NCI-H128 (cell line): Measurements from ENCODE around the gene SEC22C.

Experiments
- DNase-seq: peaks from one replicate; lab custom pipeline; 2025; ENCODE audit not compliant: unreplicated experiment; lab: John Stamatoyannopoulos, UW

SEC22C gene

GRCh38 chr3:42539871-42540714, 41.7 kb downstream of the SEC22C start:
- no peak for DNase-seq

- no peak for DNase-seq
Observed at GRCh38 chr3:42537350-42537749, 44.4 kb downstream of the SEC22C start.

DNA sequence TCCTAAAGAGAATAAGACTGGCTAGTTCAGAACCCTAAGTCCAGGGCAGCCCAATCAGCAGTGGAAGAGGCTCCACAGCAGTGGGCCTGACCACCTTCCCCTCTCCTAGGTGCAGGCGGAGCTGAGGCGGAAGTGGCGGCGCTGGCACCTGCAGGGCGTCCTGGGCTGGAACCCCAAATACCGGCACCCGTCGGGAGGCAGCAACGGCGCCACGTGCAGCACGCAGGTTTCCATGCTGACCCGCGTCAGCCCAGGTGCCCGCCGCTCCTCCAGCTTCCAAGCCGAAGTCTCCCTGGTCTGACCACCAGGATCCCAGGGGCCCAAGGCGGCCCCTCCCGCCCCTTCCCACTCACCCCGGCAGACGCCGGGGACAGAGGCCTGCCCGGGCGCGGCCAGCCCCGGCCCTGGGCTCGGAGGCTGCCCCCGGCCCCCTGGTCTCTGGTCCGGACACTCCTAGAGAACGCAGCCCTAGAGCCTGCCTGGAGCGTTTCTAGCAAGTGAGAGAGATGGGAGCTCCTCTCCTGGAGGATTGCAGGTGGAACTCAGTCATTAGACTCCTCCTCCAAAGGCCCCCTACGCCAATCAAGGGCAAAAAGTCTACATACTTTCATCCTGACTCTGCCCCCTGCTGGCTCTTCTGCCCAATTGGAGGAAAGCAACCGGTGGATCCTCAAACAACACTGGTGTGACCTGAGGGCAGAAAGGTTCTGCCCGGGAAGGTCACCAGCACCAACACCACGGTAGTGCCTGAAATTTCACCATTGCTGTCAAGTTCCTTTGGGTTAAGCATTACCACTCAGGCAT, 45.6 kb downstream of the SEC22C start:
- no peak for DNase-seq

GRCh38 chr3:42533161-42533897, 48.4 kb downstream of the SEC22C start:
- no peak for DNase-seq

DNA sequence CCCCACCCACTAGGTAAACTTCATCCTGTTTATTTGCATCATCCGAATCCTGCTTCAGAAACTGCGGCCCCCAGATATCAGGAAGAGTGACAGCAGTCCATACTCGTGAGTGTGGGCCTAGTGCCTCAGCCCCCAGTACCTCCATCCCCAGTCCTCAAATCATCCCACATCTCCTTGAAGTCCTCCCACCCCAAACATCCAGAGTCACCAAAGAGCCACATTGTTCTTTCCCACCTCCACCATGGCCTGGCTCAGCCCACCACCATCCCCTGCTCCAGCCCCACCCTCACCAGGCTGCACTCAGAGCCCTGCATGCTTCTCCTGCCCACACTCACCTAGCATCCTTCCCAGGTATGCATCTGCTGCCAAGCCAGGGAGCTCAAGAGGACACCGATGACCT, 49.5 kb downstream of the SEC22C start:
- DNase-seq = no peak

DNA sequence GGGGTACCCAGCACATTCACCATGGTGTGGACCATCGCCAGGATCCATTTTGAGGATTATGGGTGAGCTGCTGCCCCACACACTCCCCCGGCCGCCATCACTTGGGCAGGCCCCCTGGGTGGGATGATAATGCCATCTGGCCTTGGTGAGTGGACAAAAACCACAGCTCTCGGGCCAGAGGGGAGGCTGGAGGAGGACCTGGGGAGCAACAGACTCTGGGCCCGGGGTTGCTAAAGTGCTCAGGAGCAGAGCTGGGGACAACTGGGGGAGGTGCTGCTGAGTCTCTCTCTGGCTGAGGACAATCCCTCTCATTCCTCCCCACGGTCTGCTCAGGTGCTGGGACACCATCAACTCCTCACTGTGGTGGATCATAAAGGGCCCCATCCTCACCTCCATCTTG, 50.3 kb downstream of the SEC22C start:
- no peak for DNase-seq

GRCh38 chr3:42530073-42530472, 51.7 kb downstream of the SEC22C start:
- no peak for DNase-seq

DNA sequence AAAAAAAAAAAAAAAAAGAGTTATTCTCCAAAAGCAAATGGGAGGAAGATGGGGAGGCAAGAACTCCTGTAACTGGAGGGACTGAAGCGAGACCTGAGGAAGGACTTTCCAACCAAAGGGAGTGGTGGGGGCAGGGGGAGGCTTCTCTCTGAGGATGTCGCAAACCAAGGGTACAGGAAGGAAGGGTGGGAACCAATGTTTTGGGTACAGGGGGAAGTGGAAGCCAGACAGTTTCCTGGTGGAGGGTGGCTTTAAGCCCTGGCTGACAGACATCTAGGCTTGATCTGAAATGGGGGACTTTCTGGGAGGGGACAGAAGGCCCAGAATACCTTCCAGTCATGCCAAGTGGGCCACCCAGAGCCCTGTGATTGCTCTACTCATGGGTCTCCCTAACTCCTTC, 52.3 kb downstream of the SEC22C start:
- no peak for DNase-seq

- no peak for DNase-seq
Observed at GRCh38 chr3:42527368-42527917, 54.3 kb downstream of the SEC22C start.

- DNase-seq = no peak
Observed at GRCh38 chr3:42526616-42527367, 55.0 kb downstream of the SEC22C start.

DNA sequence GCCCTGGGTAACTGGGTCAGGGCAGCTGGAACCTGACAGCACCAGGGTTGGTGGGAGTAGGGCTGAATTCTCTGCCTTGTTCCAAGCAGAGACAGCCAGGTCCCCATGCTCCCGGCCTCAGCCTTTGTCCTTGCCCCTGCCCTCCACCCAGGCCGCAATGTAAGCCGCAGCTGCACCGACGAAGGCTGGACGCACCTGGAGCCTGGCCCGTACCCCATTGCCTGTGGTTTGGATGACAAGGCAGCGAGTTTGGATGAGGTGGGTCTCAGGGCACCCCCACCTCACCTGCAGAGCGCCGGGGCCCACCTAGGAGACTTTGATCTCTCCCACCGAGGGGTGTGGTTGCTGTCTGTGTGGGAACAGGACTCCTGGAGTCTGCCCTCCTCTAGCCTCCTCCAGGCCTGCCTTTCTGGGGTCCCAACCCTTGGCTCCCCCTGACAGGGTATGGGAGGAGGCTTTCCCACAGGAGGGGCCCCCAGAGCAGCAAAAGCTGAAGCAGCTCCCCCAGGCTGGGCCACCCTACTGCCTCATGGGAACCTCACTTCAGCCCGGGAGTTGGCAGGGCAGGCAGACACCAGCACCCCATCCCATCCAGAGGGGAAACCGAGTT, 55.9 kb downstream of the SEC22C start:
- no peak for DNase-seq

GRCh38 chr3:42525212-42525611, 56.6 kb downstream of the SEC22C start:
- no peak for DNase-seq

- DNase-seq = no peak
Observed at GRCh38 chr3:42524751-42525150, 57.0 kb downstream of the SEC22C start.

DNA sequence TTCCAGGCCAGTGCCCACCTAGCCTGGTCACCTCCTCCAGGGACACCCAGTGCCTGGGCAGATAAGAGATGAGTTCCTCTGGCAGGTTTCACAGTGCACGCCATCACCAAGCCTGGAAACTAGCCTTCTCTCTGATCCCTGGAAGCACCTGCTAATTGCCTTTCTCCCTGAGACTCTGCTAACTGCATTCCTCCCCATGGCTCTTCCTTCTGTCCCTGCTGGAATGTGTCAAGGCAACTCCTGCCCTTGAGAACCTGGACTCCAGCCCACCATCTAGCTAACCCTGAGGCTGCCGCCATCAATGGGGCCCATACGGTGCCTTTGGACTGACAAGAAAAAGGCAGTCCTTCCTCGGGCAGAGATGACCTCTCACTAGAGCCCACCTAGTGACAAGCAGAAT, 60.9 kb downstream of the SEC22C start:
- no peak for DNase-seq

DNA sequence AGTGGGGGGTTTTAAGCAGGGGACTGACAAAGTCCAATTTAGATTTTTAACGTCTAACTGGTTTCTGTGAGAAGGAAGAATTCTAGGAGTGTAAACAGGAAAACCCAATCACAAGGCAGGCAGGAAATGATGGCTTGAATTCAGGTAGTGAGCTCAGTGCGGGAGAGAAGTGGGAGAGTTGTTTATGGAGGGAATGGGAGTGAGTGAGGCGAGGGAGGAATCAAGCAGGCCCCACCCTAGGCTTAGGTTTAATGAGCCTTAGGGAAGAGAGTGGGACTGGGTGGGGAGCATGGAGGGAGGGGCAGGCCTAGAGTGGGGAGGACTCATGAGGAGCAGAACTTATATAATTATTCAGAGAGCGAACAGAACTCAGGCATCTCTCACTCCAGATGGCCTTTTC, 61.4 kb downstream of the SEC22C start:
- no peak for DNase-seq

- DNase-seq = no peak
Observed at GRCh38 chr3:42519568-42519962, 62.2 kb downstream of the SEC22C start.

DNA sequence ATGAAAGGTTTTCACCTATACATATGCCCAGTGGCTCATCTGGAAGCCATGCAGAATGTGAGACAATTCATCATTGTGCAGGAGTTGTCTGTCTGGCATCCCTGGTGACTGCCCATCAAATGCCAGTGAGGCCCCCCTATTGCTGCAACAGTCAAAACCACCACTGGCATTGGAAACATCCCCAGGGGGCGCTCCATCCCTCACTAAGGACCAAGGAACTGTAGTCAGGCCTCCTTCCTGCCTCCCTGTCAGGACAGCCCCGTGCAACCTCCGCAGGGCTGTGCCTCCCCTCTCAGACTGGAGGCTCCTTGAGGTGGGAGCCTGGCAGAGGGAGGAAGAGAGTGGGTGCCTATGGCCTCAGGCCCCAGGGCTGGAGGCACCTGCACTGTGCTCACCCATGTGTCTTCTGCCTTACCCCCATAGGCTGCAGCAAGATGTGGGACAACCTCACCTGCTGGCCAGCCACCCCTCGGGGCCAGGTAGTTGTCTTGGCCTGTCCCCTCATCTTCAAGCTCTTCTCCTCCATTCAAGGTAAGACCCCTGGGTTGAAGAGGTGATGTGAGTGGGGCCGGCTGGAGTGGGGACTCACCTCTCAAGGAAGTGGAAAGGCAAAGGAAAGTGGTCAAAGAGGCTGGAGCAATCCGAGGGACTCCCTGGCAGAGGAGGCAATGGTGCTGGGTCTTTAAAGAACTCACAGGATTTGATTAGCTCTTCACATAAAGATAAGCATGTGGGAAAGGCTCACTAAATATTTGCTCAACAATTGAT, 62.8 kb downstream of the SEC22C start:
- DNase-seq = no peak

DNA sequence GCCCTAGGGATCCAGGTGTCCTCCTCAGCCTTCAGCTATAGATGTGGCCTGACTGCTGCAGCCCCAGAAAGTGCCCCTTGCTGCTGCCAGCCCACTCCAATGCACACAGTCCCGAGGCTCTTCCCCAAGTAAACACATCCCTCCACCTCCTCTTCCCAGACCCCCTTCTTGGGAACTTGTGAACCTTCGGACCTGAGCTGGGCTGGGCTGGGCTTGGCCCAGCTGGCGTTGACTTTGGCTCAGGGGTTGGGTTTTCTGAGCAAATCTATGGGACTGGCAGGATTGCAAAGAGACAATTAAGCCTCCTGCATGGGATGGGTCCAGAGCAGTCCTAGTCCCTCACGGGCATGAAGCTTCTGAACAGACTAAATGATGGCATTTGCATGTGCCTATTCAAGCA, 64.7 kb downstream of the SEC22C start:
- DNase-seq = no peak

GRCh38 chr3:42516443-42516842, 65.3 kb downstream of the SEC22C start:
- DNase-seq = no peak
